ENCODE measurements around the gene GCG.

GCG gene

GRCh38 chr2:162116352-162116751 is 35.7 kb downstream of the GCG start:
- DNase-seq (ENCODE audit: low read depth), result no peak
- H3K4me3 ChIP-seq (ENCODE audit: low read depth, low read length), result no peak overlapping the region
- no peak for TF ChIP-seq CTCF (IDR thresholded peaks at IDR 0.05; ENCODE audit: insufficient read depth, low read depth, low read length, missing control alignments)

- H3K4me3 ChIP-seq (ENCODE audit: low read depth, low read length), result no peak overlapping the region
- no peak for TF ChIP-seq CTCF (IDR thresholded peaks at IDR 0.05; ENCODE audit: insufficient read depth, low read depth, low read length, missing control alignments)
- DNase-seq (ENCODE audit: low read depth), result no peak
Measured at GRCh38 chr2:162115076-162115475, 37.0 kb downstream of the GCG start.

- no peak for TF ChIP-seq CTCF (IDR thresholded peaks at IDR 0.05; ENCODE audit: insufficient read depth, low read depth, low read length, missing control alignments)
- H3K4me3 ChIP-seq (ENCODE audit: low read depth, low read length), result no peak overlapping the region
- no peak for DNase-seq (ENCODE audit: low read depth)
Measured at GRCh38 chr2:162114271-162114670, 37.8 kb downstream of the GCG start.

- H3K4me3 ChIP-seq (ENCODE audit: low read depth, low read length), result no peak overlapping the region
- TF ChIP-seq CTCF (IDR thresholded peaks at IDR 0.05; ENCODE audit: insufficient read depth, low read depth, low read length, missing control alignments), result no peak
- DNase-seq (ENCODE audit: low read depth), result no peak
Measured at GRCh38 chr2:162113776-162114168, 38.3 kb downstream of the GCG start.

- no peak overlapping the region for H3K4me3 ChIP-seq (ENCODE audit: low read depth, low read length)
- no peak for TF ChIP-seq CTCF (IDR thresholded peaks at IDR 0.05; ENCODE audit: insufficient read depth, low read depth, low read length, missing control alignments)
- DNase-seq (ENCODE audit: low read depth), result no peak
Measured at GRCh38 chr2:162113088-162113775, 38.8 kb downstream of the GCG start.

GRCh38 chr2:162111958-162112850 is 39.8 kb downstream of the GCG start:
- TF ChIP-seq CTCF (IDR thresholded peaks at IDR 0.05; ENCODE audit: insufficient read depth, low read depth, low read length, missing control alignments), result no peak
- no peak for DNase-seq (ENCODE audit: low read depth)
- H3K4me3 ChIP-seq (ENCODE audit: low read depth, low read length), result no peak overlapping the region

All from GM12865 (cell line).